H9 (cell line): Measurements from ENCODE around the gene MGAT5B. TPM values are rescaled to one million over a fixed set of nuclear protein-coding genes. Genes with fewer than 3 reads are reported as not detected.

Experiments used
- DNase-seq: peaks from one replicate; pipeline ENCODE4 v3.0.0-alpha.2; 2017
- H2AFZ ChIP-seq: one replicate; pipeline ENCODE4 v1.6.1; 2013; ENCODE audit warnings: mild to moderate bottlenecking, low read length, control low read depth, moderate library complexity
- H2AK5ac ChIP-seq: 2 replicates; pipeline ENCODE4 v1.6.1; 2013; ENCODE audit warnings: low read length, control low read depth, mixed read lengths; ENCODE audit not compliant: insufficient read length
- H2BK120ac ChIP-seq: one replicate; pipeline ENCODE4 v1.6.1; 2013; ENCODE audit warnings: low read depth, mild to moderate bottlenecking, low read length, control low read depth, inconsistent platforms; ENCODE audit not compliant: poor library complexity, severe bottlenecking
- H2BK12ac ChIP-seq: 2 replicates; pipeline ENCODE4 v1.6.1; 2013; ENCODE audit warnings: low read length, control low read depth, mixed read lengths, low read depth; ENCODE audit not compliant: insufficient read length
- H2BK15ac ChIP-seq: 2 replicates; pipeline ENCODE4 v1.6.1; 2013; ENCODE audit warnings: low read depth, low read length, control low read depth
- H2BK20ac ChIP-seq: one replicate; pipeline ENCODE4 v1.6.1; 2013; ENCODE audit warnings: low read depth, mild to moderate bottlenecking, low read length, control low read depth, inconsistent platforms; ENCODE audit not compliant: poor library complexity, severe bottlenecking
- H2BK5ac ChIP-seq: 2 replicates; pipeline ENCODE4 v1.6.1; 2013; ENCODE audit warnings: low read length, control low read depth, mixed read lengths; ENCODE audit not compliant: insufficient read length
- H3K14ac ChIP-seq: 2 replicates; pipeline ENCODE4 v1.6.1; 2013; ENCODE audit warnings: low read length, control low read depth; ENCODE audit not compliant: insufficient read depth
- H3K18ac ChIP-seq: 2 replicates; pipeline ENCODE4 v1.6.1; 2013; ENCODE audit warnings: low read depth, mild to moderate bottlenecking, mixed read lengths, low read length, control low read depth; ENCODE audit not compliant: insufficient read length
- H3K23ac ChIP-seq: 2 replicates; pipeline ENCODE4 v1.6.1; 2013; ENCODE audit warnings: low read length, control low read depth, mixed read lengths, low read depth; ENCODE audit not compliant: insufficient read length
- H3K23me2 ChIP-seq: 2 replicates; pipeline ENCODE4 v1.6.1; 2013; ENCODE audit warnings: low read depth, mild to moderate bottlenecking, mixed read lengths, low read length, control low read depth; ENCODE audit not compliant: insufficient read length, poor library complexity, severe bottlenecking
- H3K27ac ChIP-seq: 2 replicates; pipeline ENCODE4 v1.5.1; 2013; ENCODE audit warnings: low read length, control low read depth, mixed read lengths, low read depth; ENCODE audit not compliant: insufficient read length
- H3K27me3 ChIP-seq: 2 replicates; pipeline ENCODE4 v1.6.1; 2013; ENCODE audit warnings: low read length, control low read depth, inconsistent platforms; ENCODE audit not compliant: insufficient read depth
- H3K4ac ChIP-seq: 2 replicates; pipeline ENCODE4 v1.6.1; 2013; ENCODE audit warnings: low read depth, mild to moderate bottlenecking, control low read depth, inconsistent platforms, low read length, moderate library complexity
- H3K4me1 ChIP-seq: 2 replicates; pipeline ENCODE4 v1.6.1; 2013; ENCODE audit warnings: low read length, control low read depth, inconsistent platforms; ENCODE audit not compliant: insufficient read depth
- H3K4me2 ChIP-seq: 2 replicates; pipeline ENCODE4 v1.6.1; 2013; ENCODE audit warnings: low read length, control low read depth, mixed read lengths; ENCODE audit not compliant: insufficient read length, insufficient read depth
- H3K56ac ChIP-seq: 2 replicates; pipeline ENCODE4 v1.6.1; 2013; ENCODE audit warnings: low read depth, mild to moderate bottlenecking, mixed read lengths, low read length, control low read depth; ENCODE audit not compliant: insufficient read length
- H3K79me1 ChIP-seq: 2 replicates; pipeline ENCODE4 v1.6.1; 2013; ENCODE audit warnings: low read depth, mild to moderate bottlenecking, moderate library complexity, low read length, control low read depth, inconsistent platforms; ENCODE audit not compliant: insufficient read depth, poor library complexity, severe bottlenecking
- H3K79me2 ChIP-seq: 2 replicates; pipeline ENCODE4 v1.6.1; 2013; ENCODE audit warnings: low read length, control low read depth, inconsistent platforms; ENCODE audit not compliant: insufficient read depth
- H3K9ac ChIP-seq: 2 replicates; pipeline ENCODE4 v1.6.1; 2013; ENCODE audit warnings: low read length, control low read depth, mixed read lengths; ENCODE audit not compliant: insufficient read length; ENCODE audit errors: extremely low read depth
- H3K9me3 ChIP-seq: one replicate; pipeline ENCODE4 v1.6.1; 2013; ENCODE audit warnings: low read depth, low read length, inconsistent platforms; ENCODE audit not compliant: control insufficient read depth
- H3T11ph ChIP-seq: one replicate; pipeline ENCODE4 v1.6.1; 2013; ENCODE audit warnings: mild to moderate bottlenecking, low read length, control low read depth, inconsistent platforms
- H4K20me1 ChIP-seq: one replicate; pipeline ENCODE4 v1.6.1; 2013; ENCODE audit not compliant: control insufficient read depth, insufficient read length, insufficient read depth
- H4K5ac ChIP-seq: 2 replicates; pipeline ENCODE4 v1.6.1; 2013; ENCODE audit warnings: low read depth, mild to moderate bottlenecking, mixed read lengths, low read length, control low read depth; ENCODE audit not compliant: insufficient read length
- H4K8ac ChIP-seq: replicated peaks from 2 replicates; pipeline ENCODE4 v1.6.1; 2013; ENCODE audit warnings: low read length, control low read depth, mixed read lengths, low read depth; ENCODE audit not compliant: insufficient read length
- H4K91ac ChIP-seq: 2 replicates; pipeline ENCODE4 v1.6.1; 2013; ENCODE audit warnings: low read depth, mild to moderate bottlenecking, moderate library complexity, mixed read lengths, low read length, control low read depth; ENCODE audit not compliant: insufficient read length
- H3K27ac Mint-ChIP-seq, 3 experiments: 2 replicates in 2 of 3; 3 replicates in 1 of 3; pipeline ENCODE4 v1.8.0; 2020 to 2021; ENCODE audit warnings: mixed read lengths in 3 of 3, mild to moderate bottlenecking in 1 of 3, moderate library complexity in 1 of 3
- H3K27me3 Mint-ChIP-seq: 2 replicates; pipeline ENCODE4 v1.8.0; 2021; ENCODE audit warnings: low read depth, mild to moderate bottlenecking, moderate library complexity, mixed read lengths
- H3K36me3 Mint-ChIP-seq, 3 experiments: 2 replicates in 2 of 3; 3 replicates in 1 of 3; pipeline ENCODE4 v1.8.0; 2020 to 2021; ENCODE audit warnings: low read depth in 3 of 3, mixed read lengths in 3 of 3; ENCODE audit not compliant: insufficient read depth in 1 of 3
- H3K4me1 Mint-ChIP-seq, 2 experiments: 2 replicates each; pipeline ENCODE4 v1.8.0; 2020; ENCODE audit warnings: mixed read lengths in 2 of 2
- H3K4me3 Mint-ChIP-seq, 2 experiments: 2 replicates in 1 of 2; 3 replicates in 1 of 2; pipeline ENCODE4 v1.8.0; 2020 to 2021; ENCODE audit warnings: mild to moderate bottlenecking in 2 of 2, mixed read lengths in 2 of 2, moderate library complexity in 1 of 2
- H3K9me3 Mint-ChIP-seq, 2 experiments: 2 replicates in 1 of 2; 3 replicates in 1 of 2; pipeline ENCODE4 v1.8.0; 2020; ENCODE audit warnings: mild to moderate bottlenecking in 2 of 2, mixed read lengths in 2 of 2, moderate library complexity in 1 of 2
- CTCF ChIP-seq: fragments of 200-600 bp; sonication (generic); conservative IDR thresholded peaks from 3 replicates; pipeline ENCODE4 v1.8.0; 2021; ENCODE audit warnings: antibody characterized with exemption, mild to moderate bottlenecking
- WGBS: extraction: QIAGEN DNeasy Blood & Tissue Kit; methylation state at CpG from one replicate; pipeline ENCODE4 v1.1.7; 2013; ENCODE audit warnings: missing lambda C conversion rate, low lambda C conversion rate, mixed read lengths; ENCODE audit not compliant: insufficient read length; ENCODE audit errors: extremely low coverage; 5-methylcytosine and 5-hydroxymethylcytosine counted together
- total RNA-seq: library from RNA; stranded (reverse); gene quantifications from 2 replicates; pipeline ENCODE4 v1.2.1, GENCODE V29; 2021

The MGAT5B gene
- total RNA-seq, 1 experiment from 2014 or later = 4.9 TPM

GRCh38 chr17:76981545-76982295, 113.5 kb downstream of the MGAT5B start:
- H3K56ac ChIP-seq = no peak overlapping the region
- H3T11ph ChIP-seq = no peak overlapping the region
- WGBS = no CpG with 5 or more reads among the region's 15 CpGs
- Mint-ChIP-seq H3K9me3 (peaks cover 20 to 23% of the 10 kb centered on the region in 2 experiments), H3K4me3 (no peak overlapping the region; a peak in 1 of 5 replicates), H3K36me3 (peaks cover 7 to 10% (median 8%) of the 10 kb centered on the region in 3 experiments), H3K27me3 (peaks cover 18% of the 10 kb centered on the region), H3K4me1 (peaks cover 15 to 34% of the 10 kb centered on the region in 2 experiments), H3K27ac (no peak overlapping the region)
- H3K4ac ChIP-seq = no peak overlapping the region
- H3K14ac ChIP-seq = no peak overlapping the region
- no peaks in the 10 kb centered on the region for H3K27me3 ChIP-seq
- H3K9ac ChIP-seq = no peak overlapping the region
- H2BK5ac ChIP-seq = no peak overlapping the region
- no peak overlapping the region for H2BK12ac ChIP-seq
- no peaks in the 10 kb centered on the region for H3K79me1 ChIP-seq
- no peak overlapping the region for H4K5ac ChIP-seq
- H2AK5ac ChIP-seq = no peak overlapping the region
- H4K20me1 ChIP-seq = no peaks in the 10 kb centered on the region
- no peak overlapping the region for H4K8ac ChIP-seq
- H4K91ac ChIP-seq = no peak overlapping the region
- H3K9me3 ChIP-seq = peaks cover 8% of the 10 kb centered on the region
- no peaks in the 10 kb centered on the region for H3K23me2 ChIP-seq
- no peak overlapping the region for H3K4me2 ChIP-seq
- H3K79me2 ChIP-seq = no peaks in the 10 kb centered on the region
- H2BK15ac ChIP-seq = no peak overlapping the region
- no peak overlapping the region for H3K27ac ChIP-seq
- TF ChIP-seq CTCF = no peak
- H2BK20ac ChIP-seq = no peak overlapping the region
- no peak overlapping the region for H2AFZ ChIP-seq
- H3K4me1 ChIP-seq = no peaks in the 10 kb centered on the region
- H2BK120ac ChIP-seq = no peak overlapping the region
- no peak overlapping the region for H3K23ac ChIP-seq
- no peak for DNase-seq
- no peak overlapping the region for H3K18ac ChIP-seq
